Measurements from ENCODE around the gene ANKRA2.

GRCh38 chr5:73529081-73529480 is 36.4 kb downstream of the ANKRA2 start:
- no peak for TF ChIP-seq POLR2A (IDR thresholded peaks at IDR 0.05)
- TF ChIP-seq, protein P1, sequence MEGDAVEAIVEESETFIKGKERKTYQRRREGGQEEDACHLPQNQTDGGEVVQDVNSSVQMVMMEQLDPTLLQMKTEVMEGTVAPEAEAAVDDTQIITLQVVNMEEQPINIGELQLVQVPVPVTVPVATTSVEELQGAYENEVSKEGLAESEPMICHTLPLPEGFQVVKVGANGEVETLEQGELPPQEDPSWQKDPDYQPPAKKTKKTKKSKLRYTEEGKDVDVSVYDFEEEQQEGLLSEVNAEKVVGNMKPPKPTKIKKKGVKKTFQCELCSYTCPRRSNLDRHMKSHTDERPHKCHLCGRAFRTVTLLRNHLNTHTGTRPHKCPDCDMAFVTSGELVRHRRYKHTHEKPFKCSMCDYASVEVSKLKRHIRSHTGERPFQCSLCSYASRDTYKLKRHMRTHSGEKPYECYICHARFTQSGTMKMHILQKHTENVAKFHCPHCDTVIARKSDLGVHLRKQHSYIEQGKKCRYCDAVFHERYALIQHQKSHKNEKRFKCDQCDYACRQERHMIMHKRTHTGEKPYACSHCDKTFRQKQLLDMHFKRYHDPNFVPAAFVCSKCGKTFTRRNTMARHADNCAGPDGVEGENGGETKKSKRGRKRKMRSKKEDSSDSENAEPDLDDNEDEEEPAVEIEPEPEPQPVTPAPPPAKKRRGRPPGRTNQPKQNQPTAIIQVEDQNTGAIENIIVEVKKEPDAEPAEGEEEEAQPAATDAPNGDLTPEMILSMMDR (IDR thresholded peaks at IDR 0.05), result no peak
